ENCODE measurements around the gene PIEZO1. TPM values are rescaled to one million over a fixed set of nuclear protein-coding genes. Genes with fewer than 3 reads are reported as not detected.

Gene PIEZO1
- total RNA-seq, 2 donors from 2014 or later: 84.1 to 97.0 TPM

DNA sequence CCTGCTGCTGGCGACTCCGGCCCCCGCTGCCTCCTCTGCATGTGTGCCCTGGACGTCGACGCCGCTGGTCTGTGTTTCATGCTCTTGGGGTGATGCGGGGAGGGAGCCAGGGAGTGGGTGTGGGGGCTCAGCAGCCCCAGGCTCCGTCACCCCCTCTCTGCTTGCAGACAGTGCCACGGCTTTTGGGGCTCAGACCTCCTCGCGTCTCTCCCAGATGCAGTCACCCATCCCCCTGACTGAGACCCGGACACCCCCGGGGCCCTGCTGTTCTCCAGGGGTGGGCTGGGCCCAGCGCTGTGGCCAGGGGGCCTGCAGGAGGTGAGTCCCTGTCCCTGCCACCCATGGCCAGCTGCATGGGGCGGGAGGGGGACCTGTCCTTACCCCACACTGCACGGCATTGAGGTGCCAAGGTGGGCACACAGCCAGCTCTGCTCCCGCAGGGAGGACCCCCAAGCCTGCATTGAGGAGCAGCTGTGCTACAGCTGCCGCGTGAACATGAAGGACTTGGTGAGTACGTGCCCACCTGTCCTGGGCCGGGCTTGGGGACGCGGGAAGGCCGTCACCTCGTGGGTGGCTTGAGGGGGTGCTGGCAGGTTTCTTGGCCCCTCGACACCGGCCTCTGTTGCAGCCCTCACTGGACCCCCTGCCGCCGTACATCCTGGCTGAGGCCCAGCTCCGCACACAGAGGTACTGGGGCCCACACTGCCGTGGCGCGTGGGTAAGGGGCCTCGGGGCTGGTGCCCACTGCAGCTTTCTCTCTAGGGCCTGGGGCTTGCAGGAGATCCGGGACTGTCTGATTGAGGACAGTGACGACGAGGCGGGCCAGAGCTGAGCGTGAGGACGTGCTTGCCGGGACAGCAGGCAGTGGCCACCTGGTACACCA, 70.4 kb downstream of the PIEZO1 start:
- H3K4me1 Mint-ChIP-seq: no peaks in the 10 kb centered on the region
- WGBS, 2 experiments (ENCODE audit: insufficient coverage in 1 of 2, insufficient read length in 1 of 2): 94% methylated on average over 8 to 41 of the region's 42 CpGs
- no peak overlapping the region for H3K4me3 Mint-ChIP-seq
- no peaks in the 10 kb centered on the region for H3K9me3 Mint-ChIP-seq
- Histone ChIP-seq H3K36me3 (ENCODE audit: control insufficient read depth, insufficient read depth, low read length) (peaks cover 12% of the 10 kb centered on the region), H3K4me1 (ENCODE audit: control insufficient read depth, insufficient read depth, low read length) (no peaks in the 10 kb centered on the region), H3K4me3 (ENCODE audit: low read length) (no peak overlapping the region), H3K9me3 (ENCODE audit: control insufficient read depth, low read length) (no peaks in the 10 kb centered on the region), H3K27ac (ENCODE audit: low read depth, low read length) (no peak overlapping the region), H3K9ac (ENCODE audit: extremely low read depth, low read length, poor library complexity, severe bottlenecking) (no peak overlapping the region), H3K27me3 (ENCODE audit: control insufficient read depth, insufficient read depth, low read length, poor library complexity, severe bottlenecking) (no peaks in the 10 kb centered on the region)
- no peak overlapping the region for H3K27ac Mint-ChIP-seq
- TF ChIP-seq, protein P1, sequence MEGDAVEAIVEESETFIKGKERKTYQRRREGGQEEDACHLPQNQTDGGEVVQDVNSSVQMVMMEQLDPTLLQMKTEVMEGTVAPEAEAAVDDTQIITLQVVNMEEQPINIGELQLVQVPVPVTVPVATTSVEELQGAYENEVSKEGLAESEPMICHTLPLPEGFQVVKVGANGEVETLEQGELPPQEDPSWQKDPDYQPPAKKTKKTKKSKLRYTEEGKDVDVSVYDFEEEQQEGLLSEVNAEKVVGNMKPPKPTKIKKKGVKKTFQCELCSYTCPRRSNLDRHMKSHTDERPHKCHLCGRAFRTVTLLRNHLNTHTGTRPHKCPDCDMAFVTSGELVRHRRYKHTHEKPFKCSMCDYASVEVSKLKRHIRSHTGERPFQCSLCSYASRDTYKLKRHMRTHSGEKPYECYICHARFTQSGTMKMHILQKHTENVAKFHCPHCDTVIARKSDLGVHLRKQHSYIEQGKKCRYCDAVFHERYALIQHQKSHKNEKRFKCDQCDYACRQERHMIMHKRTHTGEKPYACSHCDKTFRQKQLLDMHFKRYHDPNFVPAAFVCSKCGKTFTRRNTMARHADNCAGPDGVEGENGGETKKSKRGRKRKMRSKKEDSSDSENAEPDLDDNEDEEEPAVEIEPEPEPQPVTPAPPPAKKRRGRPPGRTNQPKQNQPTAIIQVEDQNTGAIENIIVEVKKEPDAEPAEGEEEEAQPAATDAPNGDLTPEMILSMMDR (conservative IDR thresholded peaks at IDR 0.05): no peak
- no peaks in the 10 kb centered on the region for H3K27me3 Mint-ChIP-seq (ENCODE audit: insufficient read depth)
- no peak for DNase-seq
- H3K36me3 Mint-ChIP-seq (ENCODE audit: low read depth): peaks cover 18% of the 10 kb centered on the region

DNA sequence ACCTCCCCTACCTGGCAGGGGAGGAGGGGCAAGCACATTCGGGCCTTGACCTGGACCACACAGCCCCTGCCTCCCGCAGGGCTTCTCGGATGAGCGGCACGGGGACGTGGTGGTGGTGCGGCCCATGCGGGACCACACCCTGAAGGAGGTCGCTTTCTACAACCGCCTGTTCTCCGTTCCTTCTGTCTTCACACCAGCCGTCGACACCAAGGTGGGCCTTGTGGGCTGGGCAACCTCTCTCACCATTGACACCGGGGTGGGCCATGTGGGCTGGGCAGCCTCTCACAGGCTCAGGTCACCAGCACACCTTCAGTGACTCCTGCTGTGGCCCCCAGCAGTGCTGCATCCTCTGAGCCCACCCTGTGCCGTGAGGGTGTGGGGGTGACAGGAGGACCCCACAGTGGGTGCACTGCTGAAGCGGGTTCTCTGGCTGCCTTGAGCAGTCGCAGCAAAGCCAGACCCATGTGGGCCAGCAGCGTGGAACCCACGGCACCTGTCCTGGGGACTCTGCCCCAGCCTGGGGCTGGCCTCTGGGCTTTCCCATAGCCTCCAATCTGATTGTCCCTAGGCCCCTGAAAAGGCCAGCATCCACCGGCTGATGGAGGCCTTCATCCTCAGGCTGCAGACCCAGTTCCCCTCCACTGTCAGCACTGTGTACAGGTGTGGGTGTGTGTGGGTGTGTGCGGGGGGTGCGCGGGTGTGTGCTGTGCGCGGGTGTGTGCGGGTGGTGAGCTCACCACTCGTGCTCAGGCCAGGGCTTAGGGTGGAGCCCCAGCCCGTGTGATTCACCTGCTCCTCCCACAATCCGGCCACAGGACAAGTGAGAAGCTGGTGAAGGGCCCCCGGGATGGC, 71.2 kb downstream of the PIEZO1 start:
- Mint-ChIP-seq H3K36me3 (ENCODE audit: low read depth) (peaks cover 14% of the 10 kb centered on the region), H3K4me1 (no peaks in the 10 kb centered on the region), H3K4me3 (no peak overlapping the region), H3K9me3 (no peaks in the 10 kb centered on the region), H3K27ac (no peak overlapping the region), H3K27me3 (ENCODE audit: insufficient read depth) (no peaks in the 10 kb centered on the region)
- H3K27ac ChIP-seq (ENCODE audit: low read depth, low read length): no peak overlapping the region
- H3K36me3 ChIP-seq (ENCODE audit: control insufficient read depth, insufficient read depth, low read length): peaks cover 12% of the 10 kb centered on the region
- H3K9me3 ChIP-seq (ENCODE audit: control insufficient read depth, low read length): no peaks in the 10 kb centered on the region
- TF ChIP-seq, protein P1 (conservative IDR thresholded peaks at IDR 0.05): no peak
- no peak overlapping the region for H3K4me3 ChIP-seq (ENCODE audit: low read length)
- H3K4me1 ChIP-seq (ENCODE audit: control insufficient read depth, insufficient read depth, low read length): no peaks in the 10 kb centered on the region
- 90 to 92% methylated on average over 20 to 30 of the region's 30 CpGs for WGBS, 2 experiments (ENCODE audit: insufficient coverage in 1 of 2, insufficient read length in 1 of 2)
- H3K9ac ChIP-seq (ENCODE audit: extremely low read depth, low read length, poor library complexity, severe bottlenecking): no peak overlapping the region
- no peak for DNase-seq
- no peaks in the 10 kb centered on the region for H3K27me3 ChIP-seq (ENCODE audit: control insufficient read depth, insufficient read depth, low read length, poor library complexity, severe bottlenecking)

DNA sequence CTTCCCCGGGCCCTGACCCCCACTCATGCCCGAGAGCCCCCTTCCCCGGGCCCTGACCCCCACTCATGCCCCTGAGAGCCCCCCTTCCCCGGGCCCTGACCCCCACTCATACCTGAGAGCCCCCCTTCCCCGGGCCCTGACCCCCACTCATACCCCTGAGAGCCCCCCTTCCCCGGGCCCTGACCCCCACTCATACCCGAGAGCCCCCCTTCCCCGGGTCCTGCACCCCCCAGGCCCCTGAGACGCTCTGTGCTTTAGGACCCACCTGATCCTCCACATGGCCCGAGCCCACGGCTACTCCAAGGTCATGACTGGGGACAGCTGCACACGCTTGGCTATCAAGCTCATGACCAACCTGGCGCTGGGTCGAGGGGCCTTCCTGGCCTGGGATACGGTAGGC, 72.0 kb downstream of the PIEZO1 start:
- Histone ChIP-seq H3K9ac (ENCODE audit: extremely low read depth, low read length, poor library complexity, severe bottlenecking) (no peak overlapping the region), H3K27me3 (ENCODE audit: control insufficient read depth, insufficient read depth, low read length, poor library complexity, severe bottlenecking) (no peaks in the 10 kb centered on the region), H3K27ac (ENCODE audit: low read depth, low read length) (no peak overlapping the region), H3K9me3 (ENCODE audit: control insufficient read depth, low read length) (no peaks in the 10 kb centered on the region), H3K4me1 (ENCODE audit: control insufficient read depth, insufficient read depth, low read length) (no peaks in the 10 kb centered on the region), H3K4me3 (ENCODE audit: low read length) (no peak overlapping the region), H3K36me3 (ENCODE audit: control insufficient read depth, insufficient read depth, low read length) (peaks cover 9% of the 10 kb centered on the region)
- no peaks in the 10 kb centered on the region for H3K4me1 Mint-ChIP-seq
- H3K27me3 Mint-ChIP-seq (ENCODE audit: insufficient read depth): no peaks in the 10 kb centered on the region
- 90 to 92% methylated on average over 7 to 9 of the region's 15 CpGs for WGBS, 2 experiments (ENCODE audit: insufficient coverage in 1 of 2, insufficient read length in 1 of 2)
- TF ChIP-seq, protein P1 (conservative IDR thresholded peaks at IDR 0.05): no peak
- no peak overlapping the region for H3K4me3 Mint-ChIP-seq
- H3K27ac Mint-ChIP-seq: no peak overlapping the region
- no peaks in the 10 kb centered on the region for H3K9me3 Mint-ChIP-seq
- H3K36me3 Mint-ChIP-seq (ENCODE audit: low read depth): peaks cover 10% of the 10 kb centered on the region
- DNase-seq: no peak

Measured in endodermal cell (in vitro differentiated cells).